OCI-LY3 (cell line): Measurements from ENCODE around the gene PAQR6.

Experiments used
- H2AFZ ChIP-seq: fragments of 200-600, 300-600 bp; shearing (Covaris generic); 2 replicates; pipeline ENCODE4 v1.6.0; 2014; ENCODE audit warnings: antibody characterized with exemption, low read depth, low read length
- H3K27ac ChIP-seq: fragments of 200-600, 300-600 bp; sonication (generic); 2 replicates; pipeline ENCODE4 v1.5.1; 2014; ENCODE audit warnings: mild to moderate bottlenecking, low read length, moderate library complexity, mixed read lengths
- H3K27me3 ChIP-seq: fragments of 200-600, 300-600 bp; sonication (generic); 2 replicates; pipeline ENCODE4 v1.6.1; 2014; ENCODE audit warnings: low read depth, low read length, mixed read lengths
- H3K36me3 ChIP-seq: fragments of 200-600, 300-600 bp; sonication (generic); replicated peaks from 2 replicates; pipeline ENCODE3; 2014; ENCODE audit warnings: low read depth, low read length, mixed read lengths
- H3K4me1 ChIP-seq: fragments of 300-600, 200-600 bp; sonication (generic); 2 replicates; pipeline ENCODE4 v1.6.1; 2014; ENCODE audit warnings: low read length, mixed read lengths
- H3K4me2 ChIP-seq: fragments of 200-600, 300-600 bp; sonication (generic); 2 replicates; pipeline ENCODE4 v1.6.1; 2014; ENCODE audit warnings: low read length, mixed read lengths
- H3K4me3 ChIP-seq: fragments of 300-600, 200-600 bp; sonication (generic); 2 replicates; pipeline ENCODE4 v1.5.1; 2014; ENCODE audit warnings: antibody characterized with exemption, mild to moderate bottlenecking, low read length, moderate library complexity
- H3K79me2 ChIP-seq: fragments of 300-600, 200-600 bp; shearing (Covaris generic); 2 replicates; pipeline ENCODE4 v1.6.1; 2014; ENCODE audit warnings: mild to moderate bottlenecking, low read length, mixed read lengths
- H3K9ac ChIP-seq: fragments of 300-600, 200-600 bp; shearing (Covaris generic); 2 replicates; pipeline ENCODE4 v1.6.0; 2014; ENCODE audit warnings: mild to moderate bottlenecking, low read length, moderate library complexity
- H3K9me3 ChIP-seq: fragments of 200-600, 300-600 bp; shearing (Covaris generic); 2 replicates; pipeline ENCODE4 v1.6.1; 2014; ENCODE audit warnings: low read length, mixed read lengths; ENCODE audit not compliant: insufficient read depth
- H4K20me1 ChIP-seq: fragments of 200-600, 300-600 bp; sonication (generic); 2 replicates; pipeline ENCODE4 v1.6.1; 2016; ENCODE audit warnings: low read length, mixed read lengths; ENCODE audit not compliant: insufficient read depth
- CTCF ChIP-seq: fragments of 200-600, 300-600 bp; sonication (generic); IDR thresholded peaks from 2 replicates; pipeline ENCODE4 v1.5.1; 2014; ENCODE audit warnings: antibody characterized with exemption, low read length, low read depth
- EZH2phosphoT487 ChIP-seq: fragments of 200-600 bp; shearing (Covaris generic); IDR thresholded peaks from 2 replicates; pipeline ENCODE4 v1.6.1; 2018; ENCODE audit warnings: antibody characterized with exemption, mixed run types, low read depth

PAQR6 gene

GRCh38 chr1:156247460-156248322 is at the start of gene PAQR6:
Gene PAQR6 (minus strand): TSS chr1:156248056. CDS start chr1:156246731, 1,325 bp downstream.
- H3K9ac ChIP-seq = no peak within 1 kb of the TSS

GRCh38 chr1:156295391-156295947 is 47.6 kb upstream of the PAQR6 start, which contains the start of gene GLMP:
Gene GLMP (minus strand): TSS chr1:156295679. CDS start chr1:156295645, 34 bp downstream.
- no peaks in the 10 kb centered on the region for H3K27me3 ChIP-seq
- no peaks in the 10 kb centered on the region for H3K9me3 ChIP-seq
- H3K36me3 ChIP-seq = peaks cover 9% of the 10 kb centered on the region
- TF ChIP-seq CTCF = no peak
- no peak for TF ChIP-seq EZH2phosphoT487
- H3K4me3 ChIP-seq = peak within 1 kb of the TSS; percentile 89
- H3K79me2 ChIP-seq = no peaks in the 10 kb centered on the region; the same call in 1 of the 2 replicates
- H4K20me1 ChIP-seq = no peaks in the 10 kb centered on the region
- peak within 1 kb of the TSS; percentile 71 for H3K9ac ChIP-seq
- peak within 1 kb of the TSS; percentile 88 for H3K4me2 ChIP-seq
- peak within 1 kb of the TSS; percentile 91 for H2AFZ ChIP-seq
- H3K4me1 ChIP-seq = peaks cover 11% of the 10 kb centered on the region
- H3K27ac ChIP-seq = no peak within 1 kb of the TSS

More at GRCh38 chr1:156247460-156248322, at the start of gene PAQR6:
- no peak within 1 kb of the TSS for H3K4me3 ChIP-seq
- H3K36me3 ChIP-seq = peaks cover 22% of the 10 kb centered on the region
- H4K20me1 ChIP-seq = peaks cover 4% of the 10 kb centered on the region; the same call in 1 of the 2 replicates
- no peak within 1 kb of the TSS for H2AFZ ChIP-seq
- no peak within 1 kb of the TSS for H3K27ac ChIP-seq
- no peak for TF ChIP-seq CTCF
- TF ChIP-seq EZH2phosphoT487 = no peak
- H3K4me1 ChIP-seq = no peaks in the 10 kb centered on the region
- no peaks in the 10 kb centered on the region for H3K9me3 ChIP-seq
- no peaks in the 10 kb centered on the region for H3K79me2 ChIP-seq
- no peaks in the 10 kb centered on the region for H3K27me3 ChIP-seq
- H3K4me2 ChIP-seq = no peak within 1 kb of the TSS

- Histone ChIP-seq H3K36me3 (peaks cover 10% of the 10 kb centered on the region), H3K4me3 (no peak overlapping the region), H3K4me2 (no peak overlapping the region), H3K9ac (no peak overlapping the region), H3K79me2 (no peaks in the 10 kb centered on the region; the same call in 1 of the 2 replicates), H4K20me1 (no peaks in the 10 kb centered on the region), H3K27ac (no peak overlapping the region), H3K4me1 (peaks cover 11% of the 10 kb centered on the region), H3K27me3 (no peaks in the 10 kb centered on the region), H2AFZ (no peak overlapping the region), H3K9me3 (no peaks in the 10 kb centered on the region)
- TF ChIP-seq CTCF = no peak
- TF ChIP-seq EZH2phosphoT487 = no peak
Observed at GRCh38 chr1:156293895-156294294, 46.0 kb upstream of the PAQR6 start.

GRCh38 chr1:156293098-156293434 is 45.2 kb upstream of the PAQR6 start:
- Histone ChIP-seq H4K20me1 (no peaks in the 10 kb centered on the region), H3K27ac (no peak overlapping the region), H3K4me1 (peaks cover 11% of the 10 kb centered on the region), H3K27me3 (no peaks in the 10 kb centered on the region), H3K79me2 (no peaks in the 10 kb centered on the region; the same call in 1 of the 2 replicates), H3K4me3 (no peak overlapping the region), H3K9me3 (no peaks in the 10 kb centered on the region), H3K36me3 (peaks cover 13% of the 10 kb centered on the region), H2AFZ (no peak overlapping the region), H3K9ac (no peak overlapping the region), H3K4me2 (no peak overlapping the region)
- TF ChIP-seq CTCF (no peak), EZH2phosphoT487 (no peak)
